Left renal pelvis (tissue), 4 donors: Measurements from ENCODE around the gene DNAI2. TPM values are rescaled to one million over a fixed set of nuclear protein-coding genes. Genes with fewer than 3 reads are reported as not detected.

Experiments
- DNase-seq, 4 donors: peaks; one replicate each; pipeline ENCODE4 v3.0.0-alpha.2; 2013; ENCODE audit warnings: low read depth in 4 of 4, low spot score in 3 of 4
- polyA plus RNA-seq, 4 donors: library from polyadenylated mRNA; unstranded; fragments of 120-200 nt; gene quantifications; one replicate each; pipeline ENCODE4 v1.2.1, GENCODE V29; 2013; ENCODE audit not compliant: insufficient read length in 4 of 4

Gene DNAI2
- polyA plus RNA-seq, 4 donors, result 0.11 to 0.18 TPM; not detected in 2

DNA sequence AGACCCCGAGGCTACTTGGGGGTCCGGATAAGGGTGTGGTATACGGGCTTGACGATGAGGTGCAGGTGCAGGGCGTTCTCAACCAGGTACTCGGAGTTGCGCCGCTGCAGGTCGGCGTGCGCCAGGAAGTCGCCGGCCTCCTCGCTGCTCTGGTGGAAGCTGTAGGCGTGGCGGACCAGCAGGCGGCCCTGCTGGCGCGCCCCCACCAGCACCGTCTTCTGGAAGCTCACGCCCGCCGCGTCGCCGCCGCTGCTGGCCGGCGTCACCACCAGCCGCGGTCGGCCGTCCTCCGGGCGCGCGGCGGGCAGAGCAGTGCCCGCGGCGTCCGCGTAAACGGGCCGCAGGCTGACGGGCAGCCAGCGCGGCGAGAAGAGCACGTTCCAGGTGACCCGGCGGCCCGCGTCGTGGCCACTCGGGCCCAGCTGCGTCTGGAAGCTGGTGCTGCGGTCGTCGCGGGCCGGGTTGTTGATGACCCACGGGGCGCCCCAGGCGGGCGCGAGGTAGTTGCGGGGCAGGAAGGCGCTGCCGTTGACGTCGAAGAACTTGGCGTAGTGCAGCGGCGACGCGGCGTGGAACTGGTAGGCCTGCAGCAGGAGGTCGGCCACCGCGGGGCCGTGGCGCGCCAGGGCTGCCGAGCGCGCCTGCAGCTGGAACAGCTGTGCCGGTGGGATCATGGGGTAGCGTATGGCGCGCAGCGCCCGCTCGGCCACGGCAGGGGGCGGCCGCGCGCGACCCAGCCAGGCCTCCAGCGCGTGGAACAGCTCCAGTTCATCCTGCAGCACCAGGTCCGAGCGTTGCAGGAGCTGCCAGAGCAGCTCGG, 82.8 kb downstream of the DNAI2 start:
- DNase-seq, result no peak

DNA sequence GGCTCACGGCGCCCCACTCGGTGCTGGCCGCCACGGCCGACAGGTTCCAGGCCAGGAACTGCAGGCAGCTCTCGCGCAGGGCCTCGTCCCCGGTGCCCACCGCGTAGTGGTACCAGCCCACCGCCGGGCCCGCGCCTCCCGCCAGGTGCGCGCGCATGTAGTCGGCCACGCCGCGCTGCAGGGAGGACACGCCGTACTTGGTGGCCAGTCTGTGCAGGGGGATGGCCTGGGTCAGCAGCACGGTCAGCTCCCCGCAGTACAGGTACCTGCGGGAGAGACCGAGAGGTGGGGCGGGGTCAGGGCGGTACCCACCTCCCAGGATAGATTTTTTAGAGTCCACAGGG, 83.4 kb downstream of the DNAI2 start:
- DNase-seq, result no peak

DNA sequence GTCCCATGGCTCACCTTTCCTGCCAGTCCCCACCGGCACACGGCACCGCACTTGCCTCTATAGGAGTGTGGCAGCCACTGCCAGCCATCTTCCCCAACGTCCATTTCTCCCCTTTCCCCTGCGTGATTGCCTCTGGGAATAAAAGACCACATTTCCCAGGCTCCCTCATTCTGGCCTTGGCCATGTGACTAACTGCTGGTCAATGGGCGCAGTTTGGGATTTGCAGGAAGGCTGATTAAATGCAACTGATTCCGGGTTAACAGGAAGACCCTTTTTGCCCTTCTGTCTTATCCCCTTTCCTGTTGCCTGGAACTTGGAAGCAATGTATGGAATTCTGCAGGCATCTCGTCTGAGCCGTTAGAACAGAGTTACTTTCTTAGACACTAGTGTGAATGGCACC, 84.7 kb downstream of the DNAI2 start:
- no peak for DNase-seq

DNA sequence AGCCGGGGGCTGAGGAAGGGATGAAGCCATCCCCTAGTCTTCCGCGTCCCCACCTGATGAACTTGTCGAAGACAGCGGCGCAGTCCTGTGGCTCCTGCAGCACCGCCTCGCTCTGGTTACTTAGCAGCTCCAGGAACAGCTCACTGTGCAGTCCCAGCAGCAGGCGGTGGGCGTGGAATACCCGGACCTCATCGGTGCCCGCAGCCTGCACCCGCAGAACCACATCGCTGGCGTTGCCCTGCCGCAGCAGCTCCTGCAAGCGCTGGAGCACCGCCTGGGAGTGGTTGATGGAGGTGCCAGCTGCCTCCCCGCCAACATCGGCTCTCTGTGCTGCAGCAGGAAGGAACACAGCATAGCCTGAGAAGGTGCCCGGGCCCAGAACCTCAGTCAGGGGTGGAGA, 85.9 kb downstream of the DNAI2 start:
- DNase-seq, result no peak

DNA sequence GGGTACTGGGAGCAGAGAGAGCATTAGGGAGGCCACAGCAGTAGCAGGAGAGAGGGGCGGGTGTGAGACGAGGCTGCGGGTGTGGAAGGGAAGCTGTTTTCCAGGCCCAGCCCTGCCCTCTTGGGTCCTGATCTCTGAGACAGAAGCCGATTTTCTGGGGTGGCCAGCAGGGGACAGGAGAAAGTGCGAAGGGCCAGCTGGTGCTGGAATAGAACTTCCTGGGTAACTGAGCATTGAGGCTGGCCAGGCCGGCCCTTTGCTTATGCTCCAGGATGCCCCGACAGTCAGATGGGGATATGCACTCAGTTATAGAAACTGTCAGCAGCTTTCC, 86.8 kb downstream of the DNAI2 start:
- no peak for DNase-seq

DNA sequence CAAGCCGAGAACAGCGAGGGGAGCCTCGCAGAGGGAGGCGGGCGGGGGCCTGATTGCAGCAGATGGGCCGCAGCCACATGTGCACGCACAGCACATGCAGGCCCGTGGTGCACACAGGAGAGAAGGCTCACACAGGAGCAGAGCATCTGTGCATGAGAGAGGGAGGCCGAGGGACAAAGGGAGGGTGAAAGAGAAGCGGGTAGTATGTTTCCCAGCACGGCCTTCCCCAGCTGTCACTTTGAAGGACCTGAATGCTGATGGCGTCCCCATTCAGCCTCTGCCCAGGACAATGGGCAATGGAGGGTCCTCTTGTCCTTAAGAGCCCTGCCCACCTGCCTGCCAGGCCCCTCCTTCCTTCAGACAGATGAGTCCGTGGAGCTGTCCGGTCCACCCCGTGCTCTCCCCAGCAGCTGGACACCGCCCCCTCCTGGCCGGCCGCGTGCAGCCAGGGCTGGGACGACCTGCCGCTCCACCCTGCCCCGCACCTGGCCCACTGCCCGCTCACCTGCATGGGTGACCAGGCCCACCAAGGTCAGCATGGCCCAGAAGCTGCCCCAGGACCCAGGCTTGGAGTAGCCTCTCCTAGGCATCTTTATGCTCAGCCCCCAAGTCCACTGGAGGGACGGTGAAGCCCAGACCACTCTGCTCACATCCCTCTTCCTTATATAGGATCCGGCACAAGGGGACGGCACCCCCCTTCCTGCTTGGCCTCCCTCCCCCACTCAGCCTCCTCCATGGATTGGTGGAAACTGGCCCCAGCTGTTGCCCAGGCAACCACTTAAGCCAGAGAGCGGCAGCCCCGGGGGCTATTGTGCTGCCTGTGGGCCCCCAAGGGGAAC, 87.4 kb downstream of the DNAI2 start, which contains the start of gene BTBD17:
TSS of gene BTBD17 (minus strand) at position 639 of the 839 bp plus-strand sequence. CDS start at position 590, 49 bp downstream.
- no peak for DNase-seq

DNA sequence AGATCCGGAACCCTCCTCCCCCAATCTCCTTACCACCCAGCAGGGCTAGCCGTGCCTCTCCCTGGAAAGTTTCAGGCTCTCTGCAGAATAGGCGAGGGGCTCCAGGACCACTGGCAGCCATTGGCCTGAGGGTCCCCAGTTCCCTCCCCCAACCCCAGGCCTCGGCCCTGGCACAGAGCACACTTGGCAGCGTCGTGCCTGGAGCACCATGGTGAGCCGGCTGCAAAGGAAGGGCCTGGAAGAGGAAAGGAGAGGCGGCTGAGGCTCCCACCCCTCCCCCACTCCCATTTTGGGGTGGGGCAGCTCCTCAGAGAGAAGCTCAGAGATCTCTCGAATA, 88.0 kb downstream of the DNAI2 start:
- DNase-seq, result no peak

DNA sequence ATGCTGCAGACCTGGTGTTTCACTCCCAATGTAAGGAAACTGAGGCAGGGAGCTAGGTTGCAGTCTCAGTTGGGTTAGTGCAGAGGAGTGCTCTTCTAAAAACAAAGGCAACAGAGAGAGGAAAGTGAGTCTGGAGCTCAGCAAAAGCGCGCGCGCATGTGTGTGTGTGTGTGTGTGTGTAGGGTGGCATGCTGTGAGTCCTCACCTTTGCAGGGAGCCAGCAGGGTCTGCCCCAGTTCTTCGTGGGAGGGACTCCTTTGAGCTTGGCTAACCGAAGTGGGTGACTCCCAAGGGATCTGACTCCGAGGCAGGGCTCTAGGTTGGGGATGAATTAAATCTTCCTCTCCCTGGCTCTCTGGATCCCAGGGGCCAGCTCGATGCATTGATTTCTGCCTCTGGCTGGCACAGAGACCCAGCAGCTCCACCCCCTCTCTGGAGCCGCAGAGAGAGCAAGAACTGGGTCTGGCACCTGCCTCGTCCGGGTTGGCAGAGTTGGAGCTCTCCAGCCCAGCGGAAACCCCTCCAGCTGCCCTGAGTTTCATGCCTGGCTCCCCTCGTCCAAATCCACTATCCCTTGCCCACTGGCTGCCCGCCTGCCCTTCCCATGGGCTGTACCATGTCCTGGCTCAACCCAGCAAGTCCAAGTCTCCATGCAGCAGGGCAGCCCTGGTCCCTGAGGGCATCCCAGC, 88.9 kb downstream of the DNAI2 start:
- DNase-seq, result no peak

Other genes starting within 250 kb of the DNAI2 start
- 1,000 to 10,000 TPM; 1,134 to 1,244 (median 1,172) TPM for gene RPL38, start 70.6 kb upstream of the DNAI2 start, polyA plus RNA-seq
- 10 to 100 TPM; 14.8 to 39.4 (median 15.9) TPM for gene TTYH2, start 60.7 kb upstream of the DNAI2 start, polyA plus RNA-seq
- 1 to 10 TPM in 2 of 4 donors, under 1 TPM in 2; 0.36 to 2.1 (median 0.85) TPM for gene KIF19, start 52.0 kb downstream of the DNAI2 start, polyA plus RNA-seq
- gene BTBD17, start 87.6 kb downstream of the DNAI2 start, polyA plus RNA-seq, result under 1 TPM; 0.10 to 0.44 (median 0.20) TPM
- gene GPR142, start 93.3 kb downstream of the DNAI2 start, polyA plus RNA-seq, result under 1 TPM in 3 of 4 donors, not detected in 1; 0.16 to 0.63 (median 0.40) TPM
- 100 to 1,000 TPM in 3 of 4 donors, 10 to 100 TPM in 1; 10.5 to 153 (median 104) TPM for gene GPRC5C, start 157.9 kb downstream of the DNAI2 start, polyA plus RNA-seq
- 1 to 10 TPM; 1.5 to 3.1 (median 1.7) TPM for gene CD300A, start 192.4 kb downstream of the DNAI2 start, polyA plus RNA-seq